Measurements from ENCODE around the gene ASXL1. TPM values are rescaled to one million over a fixed set of nuclear protein-coding genes. Genes with fewer than 3 reads are reported as not detected.

Gene ASXL1
- total and polyA plus RNA-seq, 5 donors from 2014 or later, result 15.0 to 314 (median 21.7) TPM

DNA sequence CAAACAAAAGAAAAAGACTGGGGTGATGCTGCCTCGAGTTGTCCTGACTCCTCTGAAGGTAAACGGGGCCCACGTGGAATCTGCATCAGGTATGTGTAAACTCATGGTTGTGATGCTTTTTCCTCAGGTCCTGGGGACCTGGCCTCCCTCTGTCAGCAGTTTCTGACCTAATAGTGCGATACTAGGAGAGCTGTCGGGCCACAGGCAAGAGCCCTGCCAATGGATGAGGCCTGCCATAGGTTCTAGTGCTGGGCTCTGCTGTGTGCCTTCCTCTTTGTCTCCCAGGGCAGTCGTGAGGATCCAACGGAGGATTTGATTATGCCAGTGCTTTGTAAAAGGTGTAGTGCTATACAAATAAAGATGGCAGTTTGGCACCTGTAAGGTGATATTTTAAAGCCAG, 71.2 kb downstream of the ASXL1 start:
- H3K36me3 Mint-ChIP-seq, result peaks cover 57% of the 10 kb centered on the region

DNA sequence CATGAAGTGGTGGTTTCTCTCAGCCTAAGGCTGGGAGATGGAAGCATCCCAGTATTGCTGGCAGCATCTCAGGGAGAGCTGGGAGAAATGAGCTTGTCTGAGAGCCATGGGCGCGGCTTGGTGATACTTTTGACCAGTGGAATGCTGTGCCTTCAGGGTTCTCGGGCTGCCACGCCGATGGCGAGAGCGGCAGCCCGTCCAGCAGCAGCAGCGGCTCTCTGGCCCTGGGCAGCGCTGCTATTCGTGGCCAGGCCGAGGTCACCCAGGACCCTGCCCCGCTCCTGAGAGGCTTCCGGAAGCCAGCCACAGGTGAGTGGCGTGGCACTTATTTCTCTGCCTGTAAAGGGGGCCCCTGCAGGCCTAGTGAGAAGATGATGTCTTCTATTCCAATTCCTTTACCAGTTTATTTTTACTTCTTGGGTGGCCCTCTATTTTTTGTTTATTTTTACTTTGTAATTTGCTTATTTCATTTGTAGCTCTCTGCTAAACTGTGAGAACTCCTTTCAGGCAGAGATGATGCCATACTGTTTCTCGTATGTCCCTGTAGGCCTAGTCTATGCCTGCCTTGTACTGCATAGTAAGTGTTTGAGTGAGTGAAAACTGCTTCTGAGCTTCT, 71.7 kb downstream of the ASXL1 start:
- H3K4me1 ChIP-seq (ENCODE audit: control insufficient read depth, insufficient read depth, low read length, poor library complexity, severe bottlenecking), result no peaks in the 10 kb centered on the region
- peaks cover 78% of the 10 kb centered on the region for H3K36me3 ChIP-seq (ENCODE audit: control insufficient read depth, insufficient read depth, low read length)
- no peak overlapping the region for H3K4me3 ChIP-seq (ENCODE audit: low read depth, low read length)
- DNase-seq (no peak), ATAC-seq (ENCODE audit: low read depth in 2 of 2) (no peak)
- Mint-ChIP-seq H3K4me3 (no peak overlapping the region), H3K27me3 (no peaks in the 10 kb centered on the region), H3K27ac (no peak overlapping the region), H3K9me3 (no peaks in the 10 kb centered on the region), H3K36me3 (peaks cover 58% of the 10 kb centered on the region), H3K4me1 (peaks cover 12 to 31% (median 21%) of the 10 kb centered on the region in 4 donors)
- no peak overlapping the region for H3K27ac ChIP-seq (ENCODE audit: insufficient read depth, low read length, poor library complexity, severe bottlenecking)
- H3K27me3 ChIP-seq (ENCODE audit: control insufficient read depth, insufficient read depth, low read length), result no peaks in the 10 kb centered on the region
- H3K9me3 ChIP-seq (ENCODE audit: control insufficient read depth in 2 of 2, low read length in 2 of 2), result no peaks in the 10 kb centered on the region

More for the DNA sequence above, 71.2 kb downstream of the ASXL1 start:
- Histone ChIP-seq H3K27ac (ENCODE audit: insufficient read depth, low read length, poor library complexity, severe bottlenecking) (no peak overlapping the region), H3K27me3 (ENCODE audit: control insufficient read depth, insufficient read depth, low read length) (no peaks in the 10 kb centered on the region), H3K4me1 (ENCODE audit: control insufficient read depth, insufficient read depth, low read length, poor library complexity, severe bottlenecking) (no peaks in the 10 kb centered on the region), H3K36me3 (ENCODE audit: control insufficient read depth, insufficient read depth, low read length) (peaks cover 73% of the 10 kb centered on the region), H3K4me3 (ENCODE audit: low read depth, low read length) (no peak overlapping the region), H3K9me3 (ENCODE audit: control insufficient read depth in 2 of 2, low read length in 2 of 2) (no peaks in the 10 kb centered on the region)
- Mint-ChIP-seq H3K4me1 (peaks cover 13 to 33% (median 22%) of the 10 kb centered on the region in 4 donors), H3K4me3 (no peak overlapping the region), H3K27me3 (no peaks in the 10 kb centered on the region), H3K27ac (no peak overlapping the region), H3K9me3 (no peaks in the 10 kb centered on the region)
- DNase-seq (no peak), ATAC-seq (ENCODE audit: low read depth in 2 of 2) (no peak)

DNA sequence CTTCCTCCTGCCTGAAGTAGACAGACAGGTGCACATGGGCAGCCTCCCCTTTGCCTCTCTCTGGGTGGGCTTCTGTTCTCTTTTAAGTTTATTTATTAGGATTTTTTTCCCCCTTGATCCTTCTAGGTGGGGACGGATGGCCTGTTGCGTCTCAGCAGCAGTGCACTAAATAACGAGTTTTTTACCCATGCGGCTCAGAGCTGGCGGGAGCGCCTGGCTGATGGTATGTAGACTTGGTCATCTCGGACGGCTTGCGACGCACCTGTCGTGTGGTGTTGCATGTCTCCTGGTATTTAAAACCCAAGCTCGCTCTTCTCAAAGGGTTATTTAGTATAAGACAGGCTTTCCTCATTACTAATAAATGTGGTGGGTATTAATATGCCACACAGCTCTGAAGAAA, 73.3 kb downstream of the ASXL1 start:
- H3K4me1 ChIP-seq (ENCODE audit: control insufficient read depth, insufficient read depth, low read length, poor library complexity, severe bottlenecking), result no peaks in the 10 kb centered on the region
- H3K36me3 Mint-ChIP-seq, result peaks cover 65% of the 10 kb centered on the region
- no peaks in the 10 kb centered on the region for H3K27me3 Mint-ChIP-seq
- DNase-seq (no peak), ATAC-seq (ENCODE audit: low read depth in 2 of 2) (no peak)
- peak overlapping the region in 1 of 3 donors; percentile 26 for H3K27ac Mint-ChIP-seq
- peaks cover 94% of the 10 kb centered on the region for H3K36me3 ChIP-seq (ENCODE audit: control insufficient read depth, insufficient read depth, low read length)
- H3K4me3 Mint-ChIP-seq, result no peak overlapping the region
- H3K9me3 Mint-ChIP-seq, result no peaks in the 10 kb centered on the region
- H3K27me3 ChIP-seq (ENCODE audit: control insufficient read depth, insufficient read depth, low read length), result no peaks in the 10 kb centered on the region
- no peak overlapping the region for H3K4me3 ChIP-seq (ENCODE audit: low read depth, low read length)
- no peak overlapping the region for H3K27ac ChIP-seq (ENCODE audit: insufficient read depth, low read length, poor library complexity, severe bottlenecking)
- peaks cover 4 to 20% (median 12%) of the 10 kb centered on the region in 4 donors for H3K4me1 Mint-ChIP-seq
- no peaks in the 10 kb centered on the region for H3K9me3 ChIP-seq (ENCODE audit: control insufficient read depth in 2 of 2, low read length in 2 of 2)

DNA sequence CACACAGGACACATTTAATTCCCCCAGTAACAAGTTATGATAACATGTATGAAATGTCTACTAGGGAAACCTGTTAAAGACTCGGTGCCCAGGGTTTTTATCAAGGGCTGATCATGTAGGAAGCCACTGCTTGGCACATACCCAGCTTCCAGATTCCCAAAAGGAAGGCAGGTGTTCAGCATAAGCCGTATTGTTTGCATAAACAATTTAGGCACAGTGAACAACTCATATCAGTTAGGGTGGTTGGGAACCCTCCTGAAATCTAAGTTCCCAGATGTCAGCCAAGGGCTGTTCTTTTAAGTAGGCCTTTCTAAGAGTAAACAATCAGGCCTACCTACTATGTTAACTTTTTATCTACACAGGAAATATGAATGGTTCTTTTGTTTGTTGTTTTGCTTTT, 74.1 kb downstream of the ASXL1 start:
- Mint-ChIP-seq H3K4me3 (no peak overlapping the region), H3K9me3 (no peaks in the 10 kb centered on the region), H3K4me1 (peaks cover 2 to 15% (median 8%) of the 10 kb centered on the region in 4 donors), H3K27me3 (no peaks in the 10 kb centered on the region), H3K36me3 (peaks cover 65% of the 10 kb centered on the region), H3K27ac (peak overlapping the region in 2 of 3 donors; percentile 26 to 75)
- no peaks in the 10 kb centered on the region for H3K27me3 ChIP-seq (ENCODE audit: control insufficient read depth, insufficient read depth, low read length)
- ATAC-seq (ENCODE audit: low read depth in 2 of 2) (no peak), DNase-seq (no peak)
- H3K36me3 ChIP-seq (ENCODE audit: control insufficient read depth, insufficient read depth, low read length), result peaks cover 98% of the 10 kb centered on the region
- no peaks in the 10 kb centered on the region for H3K4me1 ChIP-seq (ENCODE audit: control insufficient read depth, insufficient read depth, low read length, poor library complexity, severe bottlenecking)
- no peaks in the 10 kb centered on the region for H3K9me3 ChIP-seq (ENCODE audit: control insufficient read depth in 2 of 2, low read length in 2 of 2)
- H3K27ac ChIP-seq (ENCODE audit: insufficient read depth, low read length, poor library complexity, severe bottlenecking), result no peak overlapping the region
- H3K4me3 ChIP-seq (ENCODE audit: low read depth, low read length), result no peak overlapping the region

DNA sequence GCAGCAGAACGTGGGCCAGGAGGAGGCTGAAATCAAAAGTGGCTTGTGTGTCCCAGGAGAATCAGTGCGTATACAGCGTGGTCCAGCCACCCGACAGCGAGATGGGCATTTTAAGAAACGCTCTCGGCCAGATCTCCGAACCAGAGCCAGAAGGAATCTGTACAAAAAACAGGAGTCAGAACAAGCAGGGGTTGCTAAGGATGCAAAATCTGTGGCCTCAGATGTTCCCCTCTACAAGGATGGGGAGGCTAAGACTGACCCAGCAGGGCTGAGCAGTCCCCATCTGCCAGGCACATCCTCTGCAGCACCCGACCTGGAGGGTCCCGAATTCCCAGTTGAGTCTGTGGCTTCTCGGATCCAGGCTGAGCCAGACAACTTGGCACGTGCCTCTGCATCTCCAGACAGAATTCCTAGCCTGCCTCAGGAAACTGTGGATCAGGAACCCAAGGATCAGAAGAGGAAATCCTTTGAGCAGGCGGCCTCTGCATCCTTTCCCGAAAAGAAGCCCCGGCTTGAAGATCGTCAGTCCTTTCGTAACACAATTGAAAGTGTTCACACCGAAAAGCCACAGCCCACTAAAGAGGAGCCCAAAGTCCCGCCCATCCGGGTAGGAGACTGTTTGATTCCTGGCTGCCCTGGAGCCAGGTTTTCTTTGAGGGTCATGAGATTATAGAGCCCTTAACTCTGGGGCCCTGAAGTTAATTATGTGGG, 75.3 kb downstream of the ASXL1 start:
- Mint-ChIP-seq H3K9me3 (no peaks in the 10 kb centered on the region), H3K4me3 (no peak overlapping the region), H3K27me3 (no peaks in the 10 kb centered on the region), H3K4me1 (peaks cover 0 to 8% (median 3%) of the 10 kb centered on the region in 4 donors), H3K27ac (peak overlapping the region in 2 of 3 donors; percentile 26 to 77), H3K36me3 (peaks cover 53% of the 10 kb centered on the region)
- Histone ChIP-seq H3K27ac (ENCODE audit: insufficient read depth, low read length, poor library complexity, severe bottlenecking) (no peak overlapping the region), H3K4me3 (ENCODE audit: low read depth, low read length) (no peak overlapping the region), H3K36me3 (ENCODE audit: control insufficient read depth, insufficient read depth, low read length) (peaks cover 98% of the 10 kb centered on the region), H3K9me3 (ENCODE audit: control insufficient read depth in 2 of 2, low read length in 2 of 2) (no peaks in the 10 kb centered on the region), H3K27me3 (ENCODE audit: control insufficient read depth, insufficient read depth, low read length) (no peaks in the 10 kb centered on the region), H3K4me1 (ENCODE audit: control insufficient read depth, insufficient read depth, low read length, poor library complexity, severe bottlenecking) (no peaks in the 10 kb centered on the region)
- DNase-seq, result no peak
- no peak for ATAC-seq (ENCODE audit: low read depth in 2 of 2)

DNA sequence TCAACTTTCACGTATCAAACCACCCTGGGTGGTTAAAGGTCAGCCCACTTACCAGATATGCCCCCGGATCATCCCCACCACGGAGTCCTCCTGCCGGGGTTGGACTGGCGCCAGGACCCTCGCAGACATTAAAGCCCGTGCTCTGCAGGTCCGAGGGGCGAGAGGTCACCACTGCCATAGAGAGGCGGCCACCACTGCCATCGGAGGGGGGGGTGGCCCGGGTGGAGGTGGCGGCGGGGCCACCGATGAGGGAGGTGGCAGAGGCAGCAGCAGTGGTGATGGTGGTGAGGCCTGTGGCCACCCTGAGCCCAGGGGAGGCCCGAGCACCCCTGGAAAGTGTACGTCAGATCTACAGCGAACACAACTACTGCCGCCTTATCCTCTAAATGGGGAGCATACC, 76.3 kb downstream of the ASXL1 start:
- peaks cover 45% of the 10 kb centered on the region for H3K36me3 Mint-ChIP-seq

DNA sequence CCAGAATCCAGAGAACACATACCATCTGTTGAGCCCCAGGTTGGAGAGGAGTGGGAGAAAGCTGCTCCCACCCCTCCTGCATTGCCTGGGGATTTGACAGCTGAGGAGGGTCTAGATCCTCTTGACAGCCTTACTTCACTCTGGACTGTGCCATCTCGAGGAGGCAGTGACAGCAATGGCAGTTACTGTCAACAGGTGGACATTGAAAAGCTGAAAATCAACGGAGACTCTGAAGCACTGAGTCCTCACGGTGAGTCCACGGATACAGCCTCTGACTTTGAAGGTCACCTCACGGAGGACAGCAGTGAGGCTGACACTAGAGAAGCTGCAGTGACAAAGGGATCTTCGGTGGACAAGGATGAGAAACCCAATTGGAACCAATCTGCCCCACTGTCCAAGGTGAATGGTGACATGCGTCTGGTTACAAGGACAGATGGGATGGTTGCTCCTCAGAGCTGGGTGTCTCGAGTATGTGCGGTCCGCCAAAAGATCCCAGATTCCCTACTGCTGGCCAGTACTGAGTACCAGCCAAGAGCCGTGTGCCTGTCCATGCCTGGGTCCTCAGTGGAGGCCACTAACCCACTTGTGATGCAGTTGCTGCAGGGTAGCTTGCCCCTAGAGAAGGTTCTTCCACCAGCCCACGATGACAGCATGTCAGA, 77.4 kb downstream of the ASXL1 start:
- Histone ChIP-seq H3K27me3 (ENCODE audit: control insufficient read depth, insufficient read depth, low read length) (no peaks in the 10 kb centered on the region), H3K4me3 (ENCODE audit: low read depth, low read length) (no peak overlapping the region), H3K27ac (ENCODE audit: insufficient read depth, low read length, poor library complexity, severe bottlenecking) (no peak overlapping the region), H3K36me3 (ENCODE audit: control insufficient read depth, insufficient read depth, low read length) (peaks cover 95% of the 10 kb centered on the region), H3K4me1 (ENCODE audit: control insufficient read depth, insufficient read depth, low read length, poor library complexity, severe bottlenecking) (no peaks in the 10 kb centered on the region), H3K9me3 (ENCODE audit: control insufficient read depth in 2 of 2, low read length in 2 of 2) (no peaks in the 10 kb centered on the region)
- H3K4me3 Mint-ChIP-seq, result no peak overlapping the region
- DNase-seq (no peak), ATAC-seq (ENCODE audit: low read depth in 2 of 2) (no peak)
- H3K9me3 Mint-ChIP-seq, result no peaks in the 10 kb centered on the region
- peaks cover 40% of the 10 kb centered on the region for H3K36me3 Mint-ChIP-seq
- H3K4me1 Mint-ChIP-seq, result peaks cover under 1 to 8% (median 7%) of the 10 kb centered on the region in 4 donors
- H3K27me3 Mint-ChIP-seq, result no peaks in the 10 kb centered on the region
- H3K27ac Mint-ChIP-seq, result peak overlapping the region in 1 of 3 donors; percentile 36

More for the DNA sequence above, 76.3 kb downstream of the ASXL1 start:
- no peaks in the 10 kb centered on the region for H3K9me3 ChIP-seq (ENCODE audit: control insufficient read depth in 2 of 2, low read length in 2 of 2)
- no peaks in the 10 kb centered on the region for H3K9me3 Mint-ChIP-seq
- H3K4me3 ChIP-seq (ENCODE audit: low read depth, low read length), result no peak overlapping the region
- peaks cover 0 to 8% (median 3%) of the 10 kb centered on the region in 4 donors for H3K4me1 Mint-ChIP-seq
- H3K27me3 Mint-ChIP-seq, result no peaks in the 10 kb centered on the region
- H3K4me3 Mint-ChIP-seq, result no peak overlapping the region
- DNase-seq (no peak), ATAC-seq (ENCODE audit: low read depth in 2 of 2) (no peak)
- H3K27ac ChIP-seq (ENCODE audit: insufficient read depth, low read length, poor library complexity, severe bottlenecking), result no peak overlapping the region
- H3K27ac Mint-ChIP-seq, result no peak overlapping the region
- no peaks in the 10 kb centered on the region for H3K27me3 ChIP-seq (ENCODE audit: control insufficient read depth, insufficient read depth, low read length)
- H3K4me1 ChIP-seq (ENCODE audit: control insufficient read depth, insufficient read depth, low read length, poor library complexity, severe bottlenecking), result no peaks in the 10 kb centered on the region
- H3K36me3 ChIP-seq (ENCODE audit: control insufficient read depth, insufficient read depth, low read length), result peaks cover 99% of the 10 kb centered on the region

Data from CD4-positive, CD25-positive, alpha-beta regulatory T cell (primary cell).